Measurements from ENCODE around the gene PDCD1. TPM values are rescaled to one million over a fixed set of nuclear protein-coding genes. Genes with fewer than 3 reads are reported as not detected.

The PDCD1 gene
- total RNA-seq, 1 donor from 2014 or later = not detected

DNA sequence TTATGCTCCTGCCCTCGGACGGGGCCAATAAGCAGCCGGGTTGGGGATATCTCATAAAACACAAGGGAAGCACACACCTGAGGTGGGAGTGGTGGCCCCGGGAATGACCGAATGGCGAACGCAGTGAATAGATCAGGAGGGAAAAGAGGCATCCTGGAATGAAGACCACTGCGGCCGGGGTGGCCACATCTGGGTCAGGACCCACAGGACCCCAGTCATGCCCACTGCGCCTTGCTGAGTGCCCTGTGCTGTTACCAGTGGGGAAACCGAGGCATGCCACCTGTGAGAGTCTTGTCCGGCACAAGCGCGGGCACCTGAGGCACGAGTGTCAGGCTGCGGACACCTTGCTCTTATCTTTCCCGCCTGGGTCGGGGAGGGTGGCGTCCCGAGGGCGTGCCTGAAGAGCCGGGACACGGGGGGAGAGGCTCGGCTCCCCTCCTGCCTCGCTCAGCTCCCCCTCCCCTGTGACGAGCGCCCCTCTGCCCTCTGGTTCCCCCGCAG, 1.6 kb downstream of the PDCD1 start:
- Histone ChIP-seq H3K36me3 (no peaks in the 10 kb centered on the region), H3K4me1 (no peaks in the 10 kb centered on the region), H3K4me3 (no peak overlapping the region), H3K27ac (no peak overlapping the region), H3K9me3 (no peaks in the 10 kb centered on the region), H3K27me3 (no peaks in the 10 kb centered on the region)
- no peak for DNase-seq (ENCODE audit: low spot score in 2 of 2)
- TF ChIP-seq CTCF (IDR thresholded peaks at IDR 0.05) = no peak
- intact Hi-C loops (cut with DNase I) = no loop called here

- Histone ChIP-seq H3K27me3 (no peaks in the 10 kb centered on the region), H3K36me3 (no peaks in the 10 kb centered on the region), H3K4me3 (no peak overlapping the region), H3K9me3 (no peaks in the 10 kb centered on the region), H3K27ac (no peak overlapping the region), H3K4me1 (no peaks in the 10 kb centered on the region)
- DNase-seq (ENCODE audit: low spot score in 2 of 2) = no peak
- no peak for TF ChIP-seq CTCF (IDR thresholded peaks at IDR 0.05)
- intact Hi-C loops (cut with DNase I) = no loop called here
Measured at GRCh38 chr2:241855888-241856422, 2.7 kb downstream of the PDCD1 start.

- H3K27ac ChIP-seq = no peak overlapping the region
- intact Hi-C loops (cut with DNase I) = no loop called here
- TF ChIP-seq CTCF (IDR thresholded peaks at IDR 0.05) = no peak
- H3K9me3 ChIP-seq = no peaks in the 10 kb centered on the region
- DNase-seq (ENCODE audit: low spot score in 2 of 2) = no peak
- H3K4me3 ChIP-seq = no peak overlapping the region
- no peaks in the 10 kb centered on the region for H3K27me3 ChIP-seq
- no peaks in the 10 kb centered on the region for H3K4me1 ChIP-seq
- no peaks in the 10 kb centered on the region for H3K36me3 ChIP-seq
Measured at GRCh38 chr2:241855245-241855887, 3.3 kb downstream of the PDCD1 start.

DNA sequence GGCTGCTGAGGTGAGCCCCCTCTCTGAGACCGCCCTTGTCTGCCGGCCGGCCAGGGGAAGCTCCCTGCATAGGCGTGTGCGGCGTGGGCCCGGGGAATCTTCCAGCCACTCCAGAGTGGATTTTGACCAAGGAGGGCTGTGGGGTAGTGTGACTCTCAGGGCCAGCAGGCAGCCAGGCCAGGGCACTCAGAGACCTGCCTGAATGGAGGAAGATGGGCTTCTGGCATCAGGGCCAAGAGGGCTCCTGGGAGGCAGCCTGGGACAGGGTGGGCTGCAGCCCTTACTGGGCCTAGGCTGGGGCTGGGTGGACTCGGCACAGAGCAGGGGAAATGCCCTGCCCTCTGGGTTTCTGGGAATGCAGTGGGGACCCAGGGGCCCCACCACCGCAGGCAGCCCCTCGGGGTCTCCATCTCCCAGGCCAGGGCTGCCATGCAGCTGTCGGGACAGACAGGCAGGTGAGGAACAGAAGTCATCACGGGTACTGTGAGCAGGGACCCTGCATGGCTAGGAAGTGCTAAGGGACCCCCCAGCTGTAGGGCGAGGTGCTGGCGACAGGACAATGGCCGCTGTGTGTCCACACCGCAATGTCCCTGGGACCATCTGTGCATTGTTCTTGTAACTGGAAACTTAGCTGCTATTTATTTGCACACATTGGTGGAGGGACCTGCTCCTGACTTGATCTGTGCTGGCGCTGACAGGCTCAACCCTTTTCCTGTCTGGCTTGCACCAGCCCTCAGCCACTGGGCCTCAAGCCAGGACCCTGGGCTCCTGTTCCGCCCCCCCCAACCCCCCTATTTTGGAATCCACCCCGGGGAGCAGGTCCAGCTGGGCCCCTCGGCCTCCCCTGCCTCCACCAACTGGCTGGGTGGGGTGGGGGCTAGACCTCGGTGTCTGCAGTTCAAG, 4.1 kb downstream of the PDCD1 start:
- Histone ChIP-seq H3K36me3 (no peaks in the 10 kb centered on the region), H3K4me1 (no peaks in the 10 kb centered on the region), H3K27me3 (no peaks in the 10 kb centered on the region), H3K9me3 (no peaks in the 10 kb centered on the region), H3K4me3 (no peak overlapping the region), H3K27ac (no peak overlapping the region)
- no peak for TF ChIP-seq CTCF (IDR thresholded peaks at IDR 0.05)
- DNase-seq (ENCODE audit: low spot score in 2 of 2) = no peak
- intact Hi-C loops (cut with DNase I) = no loop called here

DNA sequence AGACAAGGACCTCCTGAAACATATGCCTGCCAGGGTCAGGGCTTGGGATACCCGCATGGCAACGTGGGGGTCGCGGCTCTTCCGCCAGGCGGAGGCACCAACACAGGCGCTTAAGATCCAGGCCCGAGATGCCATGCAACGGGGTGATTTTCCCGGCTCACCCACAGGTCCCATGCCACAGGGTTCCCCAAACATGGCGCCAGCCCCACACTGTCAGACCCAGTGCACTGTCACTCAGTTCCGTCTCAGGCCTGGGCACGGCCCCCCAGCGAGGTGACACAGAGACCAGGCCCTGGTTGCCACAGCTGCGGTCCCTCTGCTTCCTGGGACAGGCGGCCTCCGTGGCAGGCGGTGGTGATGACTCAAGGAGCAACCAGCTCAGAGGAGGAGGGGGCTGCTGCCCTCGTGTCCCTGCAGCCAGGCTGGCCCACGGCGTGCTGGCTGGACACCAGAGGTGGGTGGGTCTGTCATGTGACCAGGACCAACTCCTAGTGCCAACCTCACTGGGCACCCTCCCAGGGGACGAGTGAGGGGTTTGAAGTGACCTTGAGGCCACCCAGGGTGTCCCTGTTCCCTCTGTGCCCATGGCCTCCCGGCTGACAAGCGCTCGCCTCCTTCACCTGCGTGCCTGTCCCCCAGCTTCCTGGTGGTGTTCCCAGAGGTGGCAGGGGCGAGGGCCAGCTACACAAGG, 4.9 kb downstream of the PDCD1 start:
- no peaks in the 10 kb centered on the region for H3K27me3 ChIP-seq
- H3K9me3 ChIP-seq = no peaks in the 10 kb centered on the region
- H3K4me3 ChIP-seq = no peak overlapping the region
- peak in 1 of 2 donors; percentile 61 for DNase-seq (ENCODE audit: low spot score in 2 of 2)
- H3K36me3 ChIP-seq = no peaks in the 10 kb centered on the region
- H3K4me1 ChIP-seq = no peaks in the 10 kb centered on the region
- H3K27ac ChIP-seq = no peak overlapping the region
- TF ChIP-seq CTCF (IDR thresholded peaks at IDR 0.05) = no peak
- intact Hi-C loops (cut with DNase I) = no loop called here

Data from ascending aorta (tissue), 2 donors.